Smooth muscle cell (in vitro differentiated cells): ENCODE data around the gene MAT1A. TPM values are rescaled to one million over a fixed set of nuclear protein-coding genes. Genes with fewer than 3 reads are reported as not detected.
A peak's percentile ranks its signal among the peaks of the same experiment; 100 is the strongest.

Source experiments
- DNase-seq: peaks from one replicate; lab custom pipeline; 2025; ENCODE audit not compliant: unreplicated experiment; lab: John Stamatoyannopoulos, UW
- H2AFZ ChIP-seq: fragments of 200-600 bp; sonication (generic); 2 replicates; pipeline ENCODE4 v1.6.0; 2016; ENCODE audit warnings: antibody characterized with exemption, low read depth, mild to moderate bottlenecking
- H3F3A ChIP-seq: fragments of 200-600 bp; sonication (generic); 2 replicates; pipeline ENCODE4 v1.6.0; 2017; ENCODE audit warnings: antibody characterized with exemption, low read depth
- H3K27ac ChIP-seq: fragments of 200-600 bp; sonication (generic); 2 replicates; pipeline ENCODE4 v1.5.1; 2016; ENCODE audit warnings: low read depth, mild to moderate bottlenecking
- H3K27me3 ChIP-seq: fragments of 200-600 bp; sonication (generic); 2 replicates; pipeline ENCODE4 v1.6.1; 2016; ENCODE audit warnings: low read depth, mild to moderate bottlenecking
- H3K36me3 ChIP-seq: fragments of 200-600 bp; sonication (generic); 2 replicates; pipeline ENCODE4 v1.5.1; 2016; ENCODE audit warnings: low read depth
- H3K4me1 ChIP-seq: fragments of 200-600 bp; sonication (generic); 2 replicates; pipeline ENCODE4 v1.5.1; 2016; ENCODE audit warnings: low read depth
- H3K4me2 ChIP-seq: fragments of 200-600 bp; sonication (generic); 2 replicates; pipeline ENCODE4 v1.6.0; 2016; ENCODE audit warnings: mild to moderate bottlenecking
- H3K4me3 ChIP-seq: fragments of 200-600 bp; sonication (generic); 2 replicates; pipeline ENCODE4 v1.5.1; 2016; ENCODE audit warnings: mild to moderate bottlenecking
- H3K79me2 ChIP-seq: fragments of 200-600 bp; sonication (generic); 2 replicates; pipeline ENCODE4 v1.6.0; 2016; ENCODE audit warnings: low read depth, mild to moderate bottlenecking
- H3K9ac ChIP-seq: fragments of 200-600 bp; sonication (generic); 2 replicates; pipeline ENCODE4 v1.6.0; 2016; ENCODE audit warnings: low read depth
- H3K9me3 ChIP-seq: fragments of 200-600 bp; sonication (generic); replicated peaks from 2 replicates; pipeline ENCODE4 v1.5.1; 2016; ENCODE audit warnings: low read depth
- H4K20me1 ChIP-seq: fragments of 200-600 bp; sonication (generic); 2 replicates; pipeline ENCODE4 v1.6.0; 2016; ENCODE audit warnings: low read depth
- WGBS: methylation state at CpG from one replicate; pipeline ENCODE4 v1.1.7; 2016; ENCODE audit warnings: low lambda C conversion rate; 5-methylcytosine and 5-hydroxymethylcytosine counted together
- polyA plus RNA-seq: library from polyadenylated mRNA; unstranded; fragments of >200 nt; fragmentation: Nextera tagmentation; extraction: Ambion mirVana; gene quantifications from 2 replicates; pipeline ENCODE4 v1.2.1, GENCODE V29; 2016
- total RNA-seq: library from RNA; depleted of rRNA; stranded (reverse); fragments of >200 nt; gene quantifications from 2 replicates; pipeline ENCODE4 v1.2.3, GENCODE V29; 2014
- TF ChIP-seq, protein P1 (sequence below): fragments of 200-600 bp; sonication (generic); IDR thresholded peaks from 2 replicates; pipeline ENCODE4 v1.5.1; 2017; ENCODE audit warnings: borderline replicate concordance, mild to moderate bottlenecking, antibody characterized with exemption; ENCODE audit not compliant: insufficient read depth, poor library complexity, severe bottlenecking

The MAT1A gene
- total and polyA plus RNA-seq, 2 experiments from 2014 or later: 0.09 TPM; not detected in 1

DNA sequence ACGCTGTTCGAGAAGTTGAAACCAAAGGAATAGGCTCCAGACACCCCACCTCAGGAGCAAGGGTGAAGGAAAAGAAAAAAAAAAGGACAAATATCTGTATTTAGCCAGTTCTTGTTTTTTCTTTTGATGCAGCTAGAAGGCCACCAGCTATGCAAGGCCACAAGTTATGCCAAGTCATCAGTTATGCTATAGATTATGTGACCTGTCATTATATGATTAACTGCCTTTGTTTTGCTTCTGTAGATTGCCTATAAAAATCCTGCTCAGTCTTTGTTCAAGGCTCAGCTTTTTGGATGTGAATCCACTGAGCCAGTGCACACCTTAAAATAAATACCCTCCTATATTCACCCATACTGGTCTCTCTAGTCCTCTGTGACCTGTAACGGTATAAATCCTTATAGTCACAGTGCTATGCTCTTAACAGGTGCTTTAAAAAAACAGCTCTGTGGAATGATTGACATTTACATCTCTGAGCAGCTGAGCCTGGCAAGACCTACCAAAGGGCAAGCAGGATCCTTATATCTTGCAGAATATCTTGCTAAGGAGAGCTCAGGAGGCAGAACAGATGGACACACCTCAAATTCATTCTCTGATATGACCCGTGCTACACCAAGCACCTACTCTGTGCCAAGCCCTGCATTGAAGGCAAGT is 20.4 kb downstream of the MAT1A start:
- no peak overlapping the region for H2AFZ ChIP-seq
- 64% methylated on average over 4 of the region's 4 CpGs for WGBS
- DNase-seq: no peak
- no peaks in the 10 kb centered on the region for H3K27me3 ChIP-seq
- no peak overlapping the region for H3K4me2 ChIP-seq
- H3K4me1 ChIP-seq: peaks cover 11% of the 10 kb centered on the region
- H4K20me1 ChIP-seq: no peaks in the 10 kb centered on the region
- no peak overlapping the region for H3K27ac ChIP-seq
- no peak overlapping the region for H3K9ac ChIP-seq
- no peaks in the 10 kb centered on the region for H3K9me3 ChIP-seq
- no peak overlapping the region for H3K4me3 ChIP-seq
- no peaks in the 10 kb centered on the region for H3K36me3 ChIP-seq
- TF ChIP-seq, protein P1, sequence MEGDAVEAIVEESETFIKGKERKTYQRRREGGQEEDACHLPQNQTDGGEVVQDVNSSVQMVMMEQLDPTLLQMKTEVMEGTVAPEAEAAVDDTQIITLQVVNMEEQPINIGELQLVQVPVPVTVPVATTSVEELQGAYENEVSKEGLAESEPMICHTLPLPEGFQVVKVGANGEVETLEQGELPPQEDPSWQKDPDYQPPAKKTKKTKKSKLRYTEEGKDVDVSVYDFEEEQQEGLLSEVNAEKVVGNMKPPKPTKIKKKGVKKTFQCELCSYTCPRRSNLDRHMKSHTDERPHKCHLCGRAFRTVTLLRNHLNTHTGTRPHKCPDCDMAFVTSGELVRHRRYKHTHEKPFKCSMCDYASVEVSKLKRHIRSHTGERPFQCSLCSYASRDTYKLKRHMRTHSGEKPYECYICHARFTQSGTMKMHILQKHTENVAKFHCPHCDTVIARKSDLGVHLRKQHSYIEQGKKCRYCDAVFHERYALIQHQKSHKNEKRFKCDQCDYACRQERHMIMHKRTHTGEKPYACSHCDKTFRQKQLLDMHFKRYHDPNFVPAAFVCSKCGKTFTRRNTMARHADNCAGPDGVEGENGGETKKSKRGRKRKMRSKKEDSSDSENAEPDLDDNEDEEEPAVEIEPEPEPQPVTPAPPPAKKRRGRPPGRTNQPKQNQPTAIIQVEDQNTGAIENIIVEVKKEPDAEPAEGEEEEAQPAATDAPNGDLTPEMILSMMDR: no peak
- H3K79me2 ChIP-seq: no peaks in the 10 kb centered on the region
- H3F3A ChIP-seq: no peaks in the 10 kb centered on the region

DNA sequence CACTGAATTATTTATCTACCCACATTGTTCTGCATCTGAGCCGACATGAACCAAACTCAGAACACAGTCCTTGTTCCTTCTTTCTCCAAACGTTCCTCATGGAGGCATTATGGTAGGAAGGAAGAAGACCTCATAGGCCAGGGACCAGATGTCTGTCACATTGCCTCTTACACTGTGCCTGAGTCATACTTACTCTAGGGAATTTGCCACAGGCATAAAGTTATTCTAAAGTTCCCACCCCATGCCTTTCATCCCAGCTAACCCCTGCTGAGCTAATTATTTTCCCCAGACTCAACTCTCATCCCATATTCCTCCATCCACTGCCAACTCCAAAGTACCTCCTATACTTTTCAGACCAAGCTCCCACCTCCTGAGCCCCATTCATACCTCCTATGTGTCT is 21.2 kb downstream of the MAT1A start:
- H3K79me2 ChIP-seq: no peaks in the 10 kb centered on the region
- H3F3A ChIP-seq: no peaks in the 10 kb centered on the region
- WGBS: 69% methylated on average over 2 of the region's 2 CpGs
- H2AFZ ChIP-seq: no peak overlapping the region
- H3K27me3 ChIP-seq: no peaks in the 10 kb centered on the region
- H3K9me3 ChIP-seq: no peaks in the 10 kb centered on the region
- H3K9ac ChIP-seq: no peak overlapping the region
- no peak overlapping the region for H3K4me3 ChIP-seq
- peaks cover 11% of the 10 kb centered on the region for H3K4me1 ChIP-seq
- H3K27ac ChIP-seq: no peak overlapping the region
- no peaks in the 10 kb centered on the region for H4K20me1 ChIP-seq
- no peak for DNase-seq
- TF ChIP-seq, protein P1: no peak
- no peaks in the 10 kb centered on the region for H3K36me3 ChIP-seq
- H3K4me2 ChIP-seq: no peak overlapping the region

DNA sequence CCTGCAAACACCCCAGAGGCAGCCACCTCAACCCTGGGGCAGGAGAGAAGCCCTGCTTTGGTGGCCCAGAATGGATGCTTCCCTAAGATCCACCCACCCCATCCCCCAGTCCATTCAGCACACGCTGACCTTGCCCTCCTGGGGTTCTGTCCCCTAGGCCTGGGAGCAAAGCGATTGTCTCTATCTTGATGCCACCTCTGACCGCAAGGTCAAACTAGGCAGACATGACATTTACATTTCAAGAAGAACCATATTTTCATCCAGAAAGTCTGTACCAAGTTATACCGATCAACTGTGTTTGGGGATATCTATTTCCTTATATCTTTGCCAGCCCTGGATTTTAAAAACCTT is 23.0 kb downstream of the MAT1A start:
- Histone ChIP-seq H3F3A (no peaks in the 10 kb centered on the region), H3K4me3 (no peak overlapping the region), H3K9me3 (no peaks in the 10 kb centered on the region), H3K79me2 (no peaks in the 10 kb centered on the region), H3K27me3 (no peaks in the 10 kb centered on the region), H3K9ac (no peak overlapping the region), H3K4me2 (no peak overlapping the region), H3K4me1 (peaks cover 6% of the 10 kb centered on the region), H2AFZ (peak overlapping the region; percentile 76), H3K27ac (no peak overlapping the region), H4K20me1 (no peaks in the 10 kb centered on the region), H3K36me3 (no peaks in the 10 kb centered on the region)
- TF ChIP-seq, protein P1: no peak
- DNase-seq: no peak
- WGBS: 89% methylated on average over 4 of the region's 4 CpGs
